ENCODE data around the gene THEM5. TPM values are rescaled to one million over a fixed set of nuclear protein-coding genes. Genes with fewer than 3 reads are reported as not detected.
A peak's percentile ranks its signal among the peaks of the same experiment; 100 is the strongest.

THEM5 gene
- total and polyA plus RNA-seq, 2 experiments from 2014 or later, result not detected

DNA sequence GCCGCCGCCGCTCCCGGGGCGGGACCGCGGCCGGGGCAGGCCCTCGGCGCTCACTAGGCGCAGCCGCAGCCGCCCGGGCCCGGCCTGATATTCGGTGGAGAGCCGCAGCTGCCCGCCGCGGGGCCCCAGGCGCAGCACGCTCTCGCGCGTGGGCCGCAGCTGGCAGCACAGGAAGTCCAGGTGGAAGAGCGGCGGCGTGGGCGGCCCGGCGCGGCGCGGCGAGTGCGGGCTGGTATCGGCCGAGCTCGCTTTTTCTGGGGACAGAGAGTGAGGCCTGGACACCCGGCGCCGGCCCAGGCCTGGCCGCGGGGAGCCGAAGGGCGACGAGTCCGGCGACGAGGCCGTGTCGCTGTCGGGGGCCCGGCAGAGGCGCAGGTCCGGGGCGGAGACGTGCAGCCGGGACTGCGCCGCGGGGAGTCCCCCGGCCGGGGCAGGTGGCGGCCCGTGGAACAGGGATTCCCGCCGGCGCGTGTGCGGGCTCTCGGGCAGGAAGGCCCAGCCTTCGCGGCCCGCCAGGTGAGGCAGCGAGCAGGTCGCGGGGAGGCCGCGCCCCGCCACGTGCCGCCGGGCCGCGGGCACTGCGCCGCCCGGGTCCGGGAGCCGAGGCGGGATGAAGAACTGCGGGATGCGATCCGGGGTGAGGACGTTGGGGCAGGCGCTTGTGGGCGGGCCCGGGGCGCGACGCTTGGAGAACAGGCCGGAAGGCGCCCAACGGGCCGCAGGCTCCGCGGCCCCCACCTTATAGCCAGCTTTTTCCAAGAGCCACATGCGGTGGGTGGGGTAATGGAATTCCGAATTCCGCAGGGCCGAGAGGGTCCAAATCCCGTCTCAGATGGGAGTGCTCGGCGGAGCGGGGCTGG is 15.1 kb downstream of the THEM5 start:
- no peaks in the 10 kb centered on the region for H3K9me2 ChIP-seq (ENCODE audit: insufficient read depth)
- peak overlapping the region; percentile 55 for H3K4me3 ChIP-seq
- peak overlapping the region; percentile 6; the same call in 1 of the 2 replicates for H3K9ac ChIP-seq
- H3F3A ChIP-seq (ENCODE audit: insufficient read depth), result peaks cover 11% of the 10 kb centered on the region; the same call in 1 of the 2 replicates
- DNase-seq, result peak; percentile 59
- H3K4me1 ChIP-seq (ENCODE audit: insufficient read depth), result no peaks in the 10 kb centered on the region
- 3 to 8% methylated on average over 94 to 99 of the region's 117 CpGs for WGBS, 2 experiments (ENCODE audit: low coverage in 1 of 2, low lambda C conversion rate in 2 of 2, missing lambda C conversion rate in 2 of 2)
- H4K20me1 ChIP-seq (ENCODE audit: insufficient read depth), result no peaks in the 10 kb centered on the region
- no peaks in the 10 kb centered on the region for H3K9me3 ChIP-seq (ENCODE audit: low read depth)
- peak overlapping the region; percentile 70 for H2AFZ ChIP-seq
- no peaks in the 10 kb centered on the region for H3K36me3 ChIP-seq (ENCODE audit: low read depth)
- peaks cover 21% of the 10 kb centered on the region for H3K27me3 ChIP-seq (replicated peaks; ENCODE audit: insufficient read depth)
- in situ Hi-C loops (cut with MboI), result no loop called here
- H3K4me2 ChIP-seq (ENCODE audit: unreplicated experiment), result peak overlapping the region; percentile 55
- no peak overlapping the region for H3K27ac ChIP-seq
- TF ChIP-seq EZH2 (IDR thresholded peaks at IDR 0.05; ENCODE audit: insufficient read depth, poor library complexity, severe bottlenecking), result no peak
- no peak for TF ChIP-seq EZH2phosphoT487 (IDR thresholded peaks at IDR 0.05; ENCODE audit: insufficient read depth, low read depth)
- H3K79me2 ChIP-seq (ENCODE audit: insufficient read depth), result no peaks in the 10 kb centered on the region

DNA sequence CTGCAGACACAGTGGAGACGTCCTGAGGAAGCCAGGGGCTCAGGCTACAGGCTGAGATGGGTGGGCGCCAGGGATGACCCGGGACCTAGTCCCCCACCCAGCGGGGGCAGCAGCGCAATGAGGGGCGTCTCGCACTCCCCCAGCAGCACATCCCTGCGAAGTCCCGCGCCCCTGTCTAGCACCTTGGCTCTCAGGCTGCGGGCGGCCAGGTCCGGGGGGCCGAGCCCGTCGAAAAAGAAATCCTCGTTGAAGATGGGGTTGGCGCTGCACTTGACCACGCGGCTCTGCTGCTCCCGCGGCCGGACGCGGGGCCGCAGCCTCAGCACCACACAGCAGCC is 15.7 kb downstream of the THEM5 start:
- Histone ChIP-seq H4K20me1 (ENCODE audit: insufficient read depth) (no peaks in the 10 kb centered on the region), H3K4me1 (ENCODE audit: insufficient read depth) (no peaks in the 10 kb centered on the region), H2AFZ (no peak overlapping the region; the same call in 1 of the 2 replicates), H3K27me3 (replicated peaks; ENCODE audit: insufficient read depth) (peaks cover 21% of the 10 kb centered on the region), H3K4me2 (ENCODE audit: unreplicated experiment) (peak overlapping the region; percentile 55), H3K79me2 (ENCODE audit: insufficient read depth) (no peaks in the 10 kb centered on the region), H3K9ac (no peak overlapping the region), H3K9me2 (ENCODE audit: insufficient read depth) (no peaks in the 10 kb centered on the region), H3F3A (ENCODE audit: insufficient read depth) (peaks cover 11% of the 10 kb centered on the region; the same call in 1 of the 2 replicates), H3K36me3 (ENCODE audit: low read depth) (no peaks in the 10 kb centered on the region), H3K4me3 (peak overlapping the region; percentile 55), H3K9me3 (ENCODE audit: low read depth) (no peaks in the 10 kb centered on the region), H3K27ac (no peak overlapping the region)
- TF ChIP-seq EZH2phosphoT487 (IDR thresholded peaks at IDR 0.05; ENCODE audit: insufficient read depth, low read depth) (no peak), EZH2 (IDR thresholded peaks at IDR 0.05; ENCODE audit: insufficient read depth, poor library complexity, severe bottlenecking) (peak; percentile 22)
- DNase-seq, result no peak
- in situ Hi-C loops (cut with MboI), result no loop called here
- WGBS, 2 experiments (ENCODE audit: low coverage in 1 of 2, low lambda C conversion rate in 2 of 2, missing lambda C conversion rate in 2 of 2), result 3 to 7% methylated on average over 15 to 24 of the region's 26 CpGs

DNA sequence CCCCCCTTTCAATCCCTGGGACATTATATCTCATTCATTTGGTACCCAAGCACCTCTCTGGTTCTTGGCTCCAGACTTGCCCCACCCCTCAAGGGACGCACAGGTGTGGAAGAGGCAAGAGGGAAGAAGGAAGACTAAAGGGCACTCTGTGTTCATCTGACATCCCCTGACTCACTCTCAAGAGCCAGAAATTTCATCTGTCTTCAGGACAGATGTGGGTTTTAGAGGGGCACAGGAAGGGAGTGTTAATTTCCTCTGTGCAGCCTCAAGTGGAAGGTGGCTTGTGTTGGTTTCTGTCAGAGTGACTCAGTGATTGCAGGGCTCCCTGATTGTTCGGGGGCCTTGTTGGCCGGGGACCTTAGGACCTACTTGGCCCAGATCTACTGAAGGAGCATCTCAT is 16.3 kb downstream of the THEM5 start:
- Histone ChIP-seq H3K4me3 (no peak overlapping the region), H2AFZ (no peak overlapping the region), H3K9me3 (ENCODE audit: low read depth) (no peaks in the 10 kb centered on the region), H3K27ac (no peak overlapping the region), H3K27me3 (replicated peaks; ENCODE audit: insufficient read depth) (peaks cover 21% of the 10 kb centered on the region), H3K9ac (no peak overlapping the region), H3F3A (ENCODE audit: insufficient read depth) (peaks cover 11% of the 10 kb centered on the region; the same call in 1 of the 2 replicates), H3K79me2 (ENCODE audit: insufficient read depth) (no peaks in the 10 kb centered on the region), H3K9me2 (ENCODE audit: insufficient read depth) (no peaks in the 10 kb centered on the region), H4K20me1 (ENCODE audit: insufficient read depth) (no peaks in the 10 kb centered on the region), H3K4me2 (ENCODE audit: unreplicated experiment) (no peak overlapping the region), H3K36me3 (ENCODE audit: low read depth) (no peaks in the 10 kb centered on the region), H3K4me1 (ENCODE audit: insufficient read depth) (no peaks in the 10 kb centered on the region)
- in situ Hi-C loops (cut with MboI), result no loop called here
- DNase-seq, result no peak
- WGBS, 2 experiments (ENCODE audit: low coverage in 1 of 2, low lambda C conversion rate in 2 of 2, missing lambda C conversion rate in 2 of 2), result 65 to 74% methylated on average over 3 of the region's 3 CpGs
- no peak for TF ChIP-seq EZH2 (IDR thresholded peaks at IDR 0.05; ENCODE audit: insufficient read depth, poor library complexity, severe bottlenecking)
- TF ChIP-seq EZH2phosphoT487 (IDR thresholded peaks at IDR 0.05; ENCODE audit: insufficient read depth, low read depth), result no peak

DNA sequence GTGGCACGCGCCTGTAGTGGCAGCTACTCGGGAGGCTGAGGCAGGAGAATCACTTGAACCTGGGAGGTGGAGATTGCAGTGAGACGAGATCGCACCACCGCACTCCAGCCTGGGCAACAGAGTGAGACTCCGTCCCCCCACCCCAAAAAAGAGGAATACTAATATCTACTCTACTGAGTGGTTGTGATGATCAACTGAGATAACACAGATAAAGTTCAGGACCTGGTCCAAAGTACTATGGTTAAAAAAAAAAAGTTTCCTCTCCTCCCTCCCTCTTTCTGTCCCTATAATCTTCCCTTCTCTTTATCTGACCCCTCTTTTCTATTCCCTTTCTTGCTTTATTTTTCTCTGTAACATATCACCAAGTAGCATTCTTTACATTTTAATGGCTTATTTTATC is 17.9 kb downstream of the THEM5 start:
- Histone ChIP-seq H2AFZ (no peak overlapping the region), H3F3A (ENCODE audit: insufficient read depth) (0 out of 2 replicates have a peak, but pooled peaks cover under 1% of the 10 kb centered on the region), H3K36me3 (ENCODE audit: low read depth) (no peaks in the 10 kb centered on the region), H3K27me3 (replicated peaks; ENCODE audit: insufficient read depth) (peaks cover 19% of the 10 kb centered on the region), H4K20me1 (ENCODE audit: insufficient read depth) (no peaks in the 10 kb centered on the region), H3K4me1 (ENCODE audit: insufficient read depth) (no peaks in the 10 kb centered on the region), H3K4me3 (no peak overlapping the region), H3K9ac (no peak overlapping the region), H3K9me2 (ENCODE audit: insufficient read depth) (no peaks in the 10 kb centered on the region), H3K79me2 (ENCODE audit: insufficient read depth) (no peaks in the 10 kb centered on the region), H3K4me2 (ENCODE audit: unreplicated experiment) (no peak overlapping the region), H3K9me3 (ENCODE audit: low read depth) (no peaks in the 10 kb centered on the region), H3K27ac (no peak overlapping the region)
- 90 to 95% methylated on average over 7 of the region's 7 CpGs for WGBS, 2 experiments (ENCODE audit: low coverage in 1 of 2, low lambda C conversion rate in 2 of 2, missing lambda C conversion rate in 2 of 2)
- in situ Hi-C loops (cut with MboI), result no loop called here
- DNase-seq, result no peak
- TF ChIP-seq EZH2phosphoT487 (IDR thresholded peaks at IDR 0.05; ENCODE audit: insufficient read depth, low read depth) (no peak), EZH2 (IDR thresholded peaks at IDR 0.05; ENCODE audit: insufficient read depth, poor library complexity, severe bottlenecking) (no peak)
